Endothelial cell of hepatic sinusoid (primary cell): Measurements from ENCODE around the gene SESN1.

Experiments
- in situ Hi-C: cut with HindIII; loops from 2 replicates; pipeline ENCODE4 v1.10.0; 2017; ENCODE audit warnings: low sequenced_read_pairs

SESN1 gene

DNA sequence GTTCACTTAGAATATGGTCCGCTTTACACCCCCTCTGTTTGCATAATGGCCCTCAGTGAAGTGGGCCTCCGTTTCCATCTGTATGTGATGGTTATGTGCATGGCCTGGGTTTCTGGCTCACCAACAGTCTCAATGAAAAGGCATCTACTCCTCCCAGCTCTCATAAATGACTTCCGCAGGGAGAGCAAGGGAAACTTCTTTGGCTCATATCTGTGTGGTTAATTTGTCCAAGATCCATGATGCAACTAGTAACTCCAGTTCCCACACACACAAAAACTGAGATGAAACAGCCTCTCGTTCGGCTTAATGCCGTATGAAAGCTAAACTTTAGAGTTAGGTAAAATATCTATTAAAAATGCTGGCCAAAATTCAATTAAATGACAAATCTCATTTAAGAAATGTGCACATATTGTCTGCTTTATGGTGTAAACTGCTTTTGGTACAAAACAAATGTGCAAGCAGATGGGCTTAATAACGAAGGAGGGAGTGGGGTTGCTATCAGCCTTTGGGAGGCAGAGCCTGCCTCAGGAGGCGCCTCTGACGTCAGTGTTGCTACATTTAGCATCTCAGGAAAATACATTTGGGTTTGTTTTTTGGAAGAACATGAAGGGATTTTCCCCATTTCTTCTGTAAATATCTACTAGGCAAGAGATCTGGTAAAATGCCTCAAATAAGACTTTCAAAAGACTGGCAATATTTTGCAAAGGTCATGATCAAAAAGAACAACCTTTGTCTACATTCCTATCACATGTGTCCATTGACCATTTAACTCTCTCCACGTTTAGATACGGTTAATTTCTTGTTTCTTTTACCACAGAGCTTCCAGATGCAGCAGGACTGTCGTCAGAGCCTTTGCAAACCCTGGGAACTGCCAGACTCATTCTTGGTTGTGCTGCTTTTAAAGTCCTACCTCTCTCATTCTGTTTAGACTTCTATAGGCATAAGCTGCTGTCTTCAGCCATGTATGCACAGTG lies 149.7 kb downstream of the SESN1 start:
- in situ Hi-C loops: no loop called here

DNA sequence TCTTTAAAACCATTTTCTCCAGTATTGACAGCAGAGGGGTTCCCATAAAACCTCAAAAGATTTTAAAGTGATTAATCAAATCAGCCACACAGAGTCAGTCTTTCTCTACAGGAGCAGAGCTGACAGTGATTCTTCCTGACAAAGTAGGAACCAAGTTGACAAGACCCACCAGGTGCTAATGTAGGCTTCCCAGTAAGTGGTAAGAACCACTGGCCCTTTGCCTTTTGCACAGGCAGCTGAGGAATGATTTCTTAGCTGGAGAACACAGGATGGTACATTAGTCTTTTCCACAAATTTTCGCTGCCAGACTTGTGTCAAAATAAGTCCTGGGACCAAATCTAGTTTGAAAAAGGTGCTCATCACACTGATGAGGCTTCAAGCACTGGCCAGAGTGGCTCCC lies 150.6 kb downstream of the SESN1 start:
- in situ Hi-C loops: no loop called here

DNA sequence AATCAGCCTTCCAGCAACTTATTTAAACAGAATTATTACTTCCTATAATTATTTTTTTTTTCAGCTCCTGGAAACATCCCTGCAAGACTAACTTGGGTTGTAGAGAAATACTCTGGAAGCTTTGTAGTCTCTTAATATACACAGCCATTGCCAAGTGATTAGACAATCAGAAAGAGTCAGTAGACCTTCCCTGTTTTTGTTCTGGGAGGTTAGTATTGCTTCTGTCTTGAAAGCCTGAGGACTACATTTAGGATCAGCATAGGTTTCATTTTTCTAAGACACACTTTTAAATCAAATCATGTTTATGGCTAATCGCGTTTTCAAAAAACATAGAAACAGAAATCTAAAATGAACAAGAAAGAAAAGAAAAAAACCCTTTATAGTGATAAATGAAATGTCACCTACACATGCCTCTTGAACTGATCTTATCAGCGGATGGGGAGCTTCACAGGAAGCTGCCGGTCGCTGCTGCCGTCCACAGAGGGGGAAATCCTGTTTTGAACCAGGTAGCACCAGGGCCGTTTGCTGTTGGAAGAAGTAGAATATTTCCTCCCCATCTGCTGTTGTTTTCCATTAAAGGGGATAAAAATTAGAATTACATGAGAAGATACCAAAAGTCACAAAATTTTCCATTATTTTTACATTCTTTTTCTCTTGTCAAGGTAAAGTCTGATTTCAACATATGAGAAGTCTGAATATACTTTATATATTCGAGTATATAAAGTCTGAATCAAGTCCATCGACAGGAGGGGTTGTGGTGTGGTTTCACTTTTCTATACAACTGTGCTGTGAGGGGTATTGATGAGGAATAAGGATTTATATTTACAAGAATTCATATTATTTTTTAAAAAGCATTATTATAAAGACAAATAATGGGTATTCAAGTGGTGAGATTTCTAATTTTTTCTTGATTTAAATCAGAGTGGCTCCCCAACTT lies 151.8 kb downstream of the SESN1 start:
- in situ Hi-C loops: no loop called here

DNA sequence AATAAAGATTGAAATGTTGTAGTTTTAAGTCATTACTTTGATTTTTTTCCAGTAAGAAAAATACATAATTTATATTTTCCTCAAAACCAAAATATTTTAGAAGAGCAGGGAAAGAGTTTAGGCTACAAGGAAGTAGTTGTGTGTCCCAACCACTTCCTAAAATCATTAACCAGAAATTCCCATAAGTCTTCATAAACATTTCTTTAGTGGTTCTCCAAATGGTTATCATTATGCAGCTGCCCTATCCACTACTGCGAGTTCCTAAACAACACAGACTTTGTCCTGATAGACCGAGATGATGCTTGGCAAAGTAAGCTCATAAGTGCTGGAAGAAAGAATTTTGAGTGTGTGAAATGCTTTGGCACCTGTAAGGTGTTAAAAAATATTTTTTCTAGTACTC lies 152.8 kb downstream of the SESN1 start:
- in situ Hi-C loops: no loop called here

DNA sequence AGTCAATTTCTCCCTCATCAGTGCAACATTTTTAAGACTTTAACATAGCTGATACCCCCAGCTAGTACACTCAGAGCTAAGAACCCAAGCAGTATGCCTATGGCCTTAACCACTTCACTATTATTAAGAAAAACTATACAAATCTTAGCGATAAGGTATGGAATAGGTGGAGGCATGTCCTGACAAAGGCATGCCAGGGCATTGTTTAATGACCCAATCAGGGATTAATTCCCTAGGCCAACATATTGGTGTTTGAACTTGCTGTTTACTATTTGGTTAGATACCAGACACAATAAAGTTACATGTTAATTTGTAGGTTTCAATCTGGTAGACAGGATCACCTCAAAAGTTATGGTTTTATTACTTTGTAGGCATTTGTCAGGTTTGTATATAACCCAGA lies 153.4 kb downstream of the SESN1 start:
- in situ Hi-C loops: no loop called here

DNA sequence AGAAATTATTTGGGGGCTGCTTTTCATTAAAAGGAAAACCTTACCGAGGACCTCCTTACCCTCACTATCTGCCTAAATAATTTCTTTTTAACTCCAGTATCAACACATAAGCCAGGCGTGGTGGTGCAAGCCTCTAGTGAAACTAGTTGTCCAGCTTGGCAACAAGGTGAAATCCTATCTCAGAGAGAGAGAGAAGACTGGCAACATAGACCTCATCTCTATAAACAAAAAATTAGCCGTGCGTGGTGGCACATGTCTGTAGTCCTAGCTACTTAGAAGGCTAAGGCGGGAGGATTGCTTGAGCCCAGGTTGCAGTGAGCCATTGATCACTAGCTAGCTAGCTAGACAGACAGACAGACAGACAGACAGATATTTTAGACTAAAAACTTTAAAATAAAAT lies 153.9 kb downstream of the SESN1 start:
- in situ Hi-C loops: no loop called here

DNA sequence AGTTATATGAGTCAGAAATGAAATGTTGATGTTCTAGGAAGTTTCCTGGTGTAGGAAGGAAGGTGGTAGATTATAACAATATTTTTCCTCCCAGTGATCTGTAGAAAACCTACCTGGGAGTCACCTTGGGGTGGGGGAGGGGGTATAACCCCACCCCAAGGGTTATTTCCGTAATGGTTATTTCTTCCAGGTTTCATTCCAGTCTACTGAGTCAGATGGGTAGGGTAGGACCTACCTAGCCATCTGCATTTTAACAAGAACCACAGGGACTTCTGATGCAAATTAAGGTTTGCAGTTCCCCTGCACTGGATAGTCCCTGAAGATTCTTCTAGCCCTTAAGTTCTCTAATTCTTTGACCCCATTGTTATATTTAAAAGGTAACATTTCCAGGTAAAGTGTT lies 157.5 kb downstream of the SESN1 start:
- in situ Hi-C loops: no loop called here
